Keratinocyte (primary cell): ENCODE results near the gene NMD3. TPM values are rescaled to one million over a fixed set of nuclear protein-coding genes. Genes with fewer than 3 reads are reported as not detected.

ENCODE experiments used
- DNase-seq: peaks from one replicate; pipeline ENCODE4 v3.0.0-alpha.2; 2011; ENCODE audit warnings: low read depth, missing footprints, low spot score
- FAIRE-seq: peaks from 2 replicates; lab custom pipeline; 2011; peaks lifted over from hg19 to GRCh38; lab: Jason Lieb, UNC
- H2AFZ ChIP-seq: 2 replicates; pipeline ENCODE4 v1.6.0; 2012; ENCODE audit warnings: low read length, control low read depth, inconsistent platforms; ENCODE audit not compliant: control insufficient read depth
- H3K27ac ChIP-seq: 2 replicates; pipeline ENCODE4 v1.5.1; 2011; ENCODE audit warnings: low read length; ENCODE audit not compliant: control insufficient read depth, insufficient read depth
- H3K27me3 ChIP-seq: 3 replicates; pipeline ENCODE4 v1.6.0; 2011; ENCODE audit warnings: low read length; ENCODE audit not compliant: control insufficient read depth, insufficient read depth; ENCODE audit errors: extremely low read depth
- H3K36me3 ChIP-seq, 2 experiments: 2 replicates in 1 of 2; 3 replicates in 1 of 2; pipeline ENCODE4 v1.5.1; 2011; ENCODE audit warnings: low read length in 2 of 2, mild to moderate bottlenecking in 1 of 2; ENCODE audit not compliant: control insufficient read depth in 2 of 2, insufficient read depth in 2 of 2; ENCODE audit errors: extremely low read depth in 1 of 2
- H3K4me1 ChIP-seq: 3 replicates; pipeline ENCODE4 v1.5.1; 2011; ENCODE audit warnings: low read length; ENCODE audit not compliant: control insufficient read depth, insufficient read depth; ENCODE audit errors: extremely low read depth
- H3K4me2 ChIP-seq: 3 replicates; pipeline ENCODE4 v1.6.0; 2011; ENCODE audit warnings: low read depth, low read length; ENCODE audit not compliant: control insufficient read depth, insufficient read depth; ENCODE audit errors: extremely low read depth
- H3K4me3 ChIP-seq, 3 experiments: fragments of 200-600 bp in 1 of 3; sonication (generic) in 1 of 3; 2 replicates in 2 of 3; 3 replicates in 1 of 3; pipeline ENCODE4 v1.5.1; 2011 to 2016; ENCODE audit warnings: low read length in 3 of 3, mild to moderate bottlenecking in 3 of 3, control low read depth in 2 of 3, inconsistent platforms in 1 of 3, low read depth in 1 of 3, mixed read lengths in 1 of 3, mixed run types in 1 of 3, moderate library complexity in 1 of 3; ENCODE audit not compliant: control insufficient read depth in 2 of 3, insufficient read depth in 2 of 3; ENCODE audit errors: extremely low read depth in 1 of 3
- H3K79me2 ChIP-seq: 2 replicates; pipeline ENCODE4 v1.6.0; 2012; ENCODE audit warnings: low read length; ENCODE audit not compliant: control insufficient read depth, insufficient read depth
- H3K9ac ChIP-seq: 3 replicates; pipeline ENCODE4 v1.6.0; 2011; ENCODE audit warnings: low read length; ENCODE audit not compliant: control insufficient read depth, insufficient read depth; ENCODE audit errors: extremely low read depth
- H3K9me1 ChIP-seq: 3 replicates; pipeline ENCODE4 v1.6.0; 2011; ENCODE audit warnings: low read length; ENCODE audit not compliant: control insufficient read depth, insufficient read depth; ENCODE audit errors: extremely low read depth
- H3K9me3 ChIP-seq: 2 replicates; pipeline ENCODE4 v1.5.1; 2012; ENCODE audit warnings: low read depth, low read length; ENCODE audit not compliant: control insufficient read depth
- H4K20me1 ChIP-seq: 3 replicates; pipeline ENCODE4 v1.6.0; 2011; ENCODE audit warnings: low read length; ENCODE audit not compliant: control insufficient read depth, insufficient read depth; ENCODE audit errors: extremely low read depth
- EZH2 ChIP-seq: IDR thresholded peaks from one replicate; pipeline ENCODE4 v1.6.1; 2012; ENCODE audit warnings: inconsistent platforms, mild to moderate bottlenecking, low read length, moderate library complexity
- dilution Hi-C: fragments of 300-500 bp; cut with MboI; formaldehyde crosslinking; loops from one replicate; pipeline ENCODE4 v1.7.0; 2020; ENCODE audit warnings: low sequenced_read_pairs; ENCODE audit not compliant: extremely low pct_ligation_motif_present
- polyA plus RNA-seq, 5 experiments: library from polyadenylated mRNA; depleted of rRNA in 3 of 5; stranded (reverse) in 3 of 5; stranded (forward) in 1 of 5; unstranded in 1 of 5; fragments of >200 nt; gene quantifications; 1 replicate in 1 of 5; 2 replicates in 3 of 5; 3 replicates in 1 of 5; pipeline versions ENCODE4 v1.2.1 to v1.2.3, GENCODE V29; 2011 to 2012; ENCODE audit warnings: missing spikeins in 2 of 5, low read depth in 1 of 5, low replicate concordance in 1 of 5
- TF ChIP-seq, protein P1 (sequence below), 3 experiments: IDR thresholded peaks in 1 of 3; conservative IDR thresholded peaks in 1 of 3; optimal IDR thresholded peaks in 1 of 3; 2 replicates in 2 of 3; 3 replicates in 1 of 3; pipeline versions ENCODE3 to v1.5.1; 2011; ENCODE audit warnings: low read length in 3 of 3, mild to moderate bottlenecking in 3 of 3, moderate library complexity in 2 of 3, control low read depth in 1 of 3, inconsistent platforms in 1 of 3; ENCODE audit not compliant: insufficient read depth in 2 of 3; ENCODE audit errors: extremely low read depth in 1 of 3

The NMD3 gene
- polyA plus RNA-seq, 1 donor (not counting 4 experiments of a cell fraction or from before 2014, with no cell fraction given) = 65.2 TPM

GRCh38 chr3:161215185-161215584 lies 5.9 kb upstream of the NMD3 start:
- no peak for DNase-seq
- H3K27ac ChIP-seq = no peak overlapping the region
- no peaks in the 10 kb centered on the region for H3K79me2 ChIP-seq
- no peaks in the 10 kb centered on the region for H3K4me1 ChIP-seq
- no peaks in the 10 kb centered on the region for H3K36me3 ChIP-seq
- H3K9me3 ChIP-seq = no peaks in the 10 kb centered on the region
- H3K9ac ChIP-seq = no peak overlapping the region
- no peaks in the 10 kb centered on the region for H3K9me1 ChIP-seq
- no peak for TF ChIP-seq EZH2
- TF ChIP-seq, protein P1, sequence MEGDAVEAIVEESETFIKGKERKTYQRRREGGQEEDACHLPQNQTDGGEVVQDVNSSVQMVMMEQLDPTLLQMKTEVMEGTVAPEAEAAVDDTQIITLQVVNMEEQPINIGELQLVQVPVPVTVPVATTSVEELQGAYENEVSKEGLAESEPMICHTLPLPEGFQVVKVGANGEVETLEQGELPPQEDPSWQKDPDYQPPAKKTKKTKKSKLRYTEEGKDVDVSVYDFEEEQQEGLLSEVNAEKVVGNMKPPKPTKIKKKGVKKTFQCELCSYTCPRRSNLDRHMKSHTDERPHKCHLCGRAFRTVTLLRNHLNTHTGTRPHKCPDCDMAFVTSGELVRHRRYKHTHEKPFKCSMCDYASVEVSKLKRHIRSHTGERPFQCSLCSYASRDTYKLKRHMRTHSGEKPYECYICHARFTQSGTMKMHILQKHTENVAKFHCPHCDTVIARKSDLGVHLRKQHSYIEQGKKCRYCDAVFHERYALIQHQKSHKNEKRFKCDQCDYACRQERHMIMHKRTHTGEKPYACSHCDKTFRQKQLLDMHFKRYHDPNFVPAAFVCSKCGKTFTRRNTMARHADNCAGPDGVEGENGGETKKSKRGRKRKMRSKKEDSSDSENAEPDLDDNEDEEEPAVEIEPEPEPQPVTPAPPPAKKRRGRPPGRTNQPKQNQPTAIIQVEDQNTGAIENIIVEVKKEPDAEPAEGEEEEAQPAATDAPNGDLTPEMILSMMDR (optimal IDR thresholded peaks at IDR 0.05 in 1 of 3, IDR thresholded peaks at IDR 0.05 in 1 of 3, conservative IDR thresholded peaks at IDR 0.05 in 1 of 3; ENCODE audit: extremely low read depth in 1 of 3, insufficient read depth in 2 of 3, low read length in 3 of 3) = no peak
- H3K4me2 ChIP-seq = no peak overlapping the region
- FAIRE-seq = no peak
- no peak overlapping the region for H3K4me3 ChIP-seq
- dilution Hi-C loops = no loop called here
- no peak overlapping the region for H2AFZ ChIP-seq
- no peaks in the 10 kb centered on the region for H4K20me1 ChIP-seq
- H3K27me3 ChIP-seq = no peaks in the 10 kb centered on the region

- no peak overlapping the region for H3K9ac ChIP-seq
- no peaks in the 10 kb centered on the region for H3K36me3 ChIP-seq
- no peaks in the 10 kb centered on the region for H3K27me3 ChIP-seq
- no peak overlapping the region for H3K4me2 ChIP-seq
- no peaks in the 10 kb centered on the region for H3K9me3 ChIP-seq
- TF ChIP-seq, protein P1 (optimal IDR thresholded peaks at IDR 0.05 in 1 of 3, IDR thresholded peaks at IDR 0.05 in 1 of 3, conservative IDR thresholded peaks at IDR 0.05 in 1 of 3; ENCODE audit: extremely low read depth in 1 of 3, insufficient read depth in 2 of 3, low read length in 3 of 3) = no peak
- TF ChIP-seq EZH2 = no peak
- H3K4me3 ChIP-seq = no peak overlapping the region
- H3K79me2 ChIP-seq = peaks cover 14% of the 10 kb centered on the region
- FAIRE-seq (no peak), DNase-seq (no peak)
- no peaks in the 10 kb centered on the region for H3K9me1 ChIP-seq
- H4K20me1 ChIP-seq = no peaks in the 10 kb centered on the region
- H2AFZ ChIP-seq = no peak overlapping the region
- H3K27ac ChIP-seq = no peak overlapping the region
- dilution Hi-C loops = no loop called here
- H3K4me1 ChIP-seq = peaks cover 5% of the 10 kb centered on the region
These were observed 3.6 kb upstream of the NMD3 start for GRCh38 chr3:161217496-161217895.
